B cell (primary cell): ENCODE results near the gene PLS1. TPM values are rescaled to one million over a fixed set of nuclear protein-coding genes. Genes with fewer than 3 reads are reported as not detected.
"Not testable (repeated sequence)": the region's sequence is repeated elsewhere in the genome, so short reads cannot be mapped to it uniquely, and the experiment has no call there.

Experiments
- ATAC-seq: fragments of 200-7000 bp; cut with Tn5 transposase; one replicate; pipeline ENCODE4 v1.10.0; 2021; ENCODE audit warnings: low read depth, mild to moderate bottlenecking, moderate number of reproducible peaks, moderate library complexity
- CTCF ChIA-PET: fragments of 350-600 bp; sonication (Branson Sonifier 250); formaldehyde crosslinking; loops from one replicate; lab custom pipeline; 2021; ENCODE audit warnings: antibody characterized with exemption, inconsistent platforms; lab: Charles Lee
- POLR2A ChIA-PET: fragments of 350-600 bp; sonication (Branson Sonifier 250); formaldehyde crosslinking; loops from one replicate; lab custom pipeline; 2021; ENCODE audit warnings: antibody characterized with exemption; lab: Charles Lee
- DNase-seq: peaks from one replicate; pipeline ENCODE4 v3.0.0; 2013
- H2AFZ ChIP-seq: 2 replicates; pipeline ENCODE4 v1.6.1; 2012; ENCODE audit warnings: mild to moderate bottlenecking, low read depth, low read length; ENCODE audit not compliant: insufficient read depth, poor library complexity, severe bottlenecking
- H3K27ac ChIP-seq, 2 donors: 1 replicate in 1 of 2; 2 replicates in 1 of 2; pipeline ENCODE4 v1.5.1; 2012 to 2013; ENCODE audit warnings: low read length in 2 of 2, mild to moderate bottlenecking in 2 of 2, moderate library complexity in 1 of 2
- H3K27me3 ChIP-seq, 4 experiments: fragments of 200-600 bp in 1 of 4; sonication (generic) in 1 of 4; replicated peaks in 1 of 4; 1 replicate in 2 of 4; 2 replicates in 2 of 4; pipeline versions ENCODE4 v1.6.1 to v1.7.0; 2013 to 2016; ENCODE audit warnings: low read length in 3 of 4, mild to moderate bottlenecking in 2 of 4, mixed read lengths in 1 of 4, moderate library complexity in 1 of 4; ENCODE audit not compliant: insufficient read depth in 4 of 4, control insufficient read depth in 3 of 4; ENCODE audit errors: control extremely low read depth in 1 of 4
- H3K36me3 ChIP-seq, 2 experiments: replicated peaks in 1 of 2; 1 replicate in 1 of 2; 2 replicates in 1 of 2; pipeline versions ENCODE4 v1.6.1 to v1.7.1; 2013; ENCODE audit warnings: low read length in 1 of 2; ENCODE audit not compliant: insufficient read depth in 2 of 2, control insufficient read depth in 1 of 2; ENCODE audit errors: control extremely low read depth in 1 of 2, extremely low read depth in 1 of 2
- H3K4me1 ChIP-seq, 2 donors: fragments of 200-600 bp in 1 of 2; sonication (generic) in 1 of 2; 1 replicate in 1 of 2; 2 replicates in 1 of 2; pipeline versions ENCODE4 v1.5.1 to v1.6.1; 2013 to 2017; ENCODE audit warnings: low read length in 2 of 2; ENCODE audit not compliant: control insufficient read depth in 2 of 2, insufficient read depth in 2 of 2
- H3K4me2 ChIP-seq: replicated peaks from 2 replicates; pipeline ENCODE3; 2012; ENCODE audit warnings: mild to moderate bottlenecking, low read depth, low read length; ENCODE audit not compliant: poor library complexity, severe bottlenecking
- H3K4me3 ChIP-seq, 5 experiments: fragments of 200-600 bp in 1 of 5; sonication (generic) in 1 of 5; 1 replicate in 3 of 5; 2 replicates in 2 of 5; pipeline versions ENCODE4 v1.5.1 to v1.7.0; 2011 to 2016; ENCODE audit warnings: low read length in 4 of 5, mild to moderate bottlenecking in 4 of 5, low read depth in 2 of 5, control low read depth in 1 of 5, moderate library complexity in 1 of 5; ENCODE audit not compliant: insufficient read depth in 1 of 5; ENCODE audit errors: control extremely low read depth in 1 of 5, extremely low read depth in 1 of 5
- H3K79me2 ChIP-seq: fragments of 200-600 bp; sonication (generic); one replicate; pipeline ENCODE4 v1.6.0; 2016; ENCODE audit warnings: low read length; ENCODE audit not compliant: control insufficient read depth, insufficient read depth
- H3K9ac ChIP-seq: fragments of 200-600 bp; sonication (generic); 2 replicates; pipeline ENCODE4 v1.6.1; 2017; ENCODE audit warnings: mild to moderate bottlenecking, low read length, moderate library complexity
- H3K9me3 ChIP-seq, 3 donors: one replicate each; pipeline versions ENCODE4 v1.6.1 to v1.7.1; 2013; ENCODE audit warnings: low read length in 2 of 3; ENCODE audit not compliant: control insufficient read depth in 2 of 3, insufficient read depth in 1 of 3; ENCODE audit errors: control extremely low read depth in 1 of 3
- H4K20me1 ChIP-seq: 2 replicates; pipeline ENCODE4 v1.6.0; 2012; ENCODE audit warnings: mild to moderate bottlenecking, low read length; ENCODE audit not compliant: insufficient read depth, control insufficient read depth, poor library complexity, severe bottlenecking
- H3K27ac Mint-ChIP-seq: one replicate; pipeline ENCODE4 v1.8.0; 2021; ENCODE audit warnings: mixed read lengths
- H3K27me3 Mint-ChIP-seq: one replicate; pipeline ENCODE4 v1.8.0; 2021; ENCODE audit warnings: mixed read lengths
- H3K4me1 Mint-ChIP-seq: one replicate; pipeline ENCODE4 v1.8.0; 2021; ENCODE audit warnings: mixed read lengths
- H3K4me3 Mint-ChIP-seq: one replicate; pipeline ENCODE4 v1.8.0; 2021; ENCODE audit warnings: mixed read lengths
- H3K9me3 Mint-ChIP-seq: one replicate; pipeline ENCODE4 v1.8.0; 2022; ENCODE audit warnings: mixed read lengths; ENCODE audit not compliant: insufficient read depth
- CTCF ChIP-seq: fragments of 200-600 bp; IDR thresholded peaks from one replicate; pipeline ENCODE4 v1.8.0; 2022; ENCODE audit warnings: antibody characterized with exemption, mild to moderate bottlenecking
- EZH2 ChIP-seq: IDR thresholded peaks from 2 replicates; pipeline ENCODE4 v1.6.1; 2012; ENCODE audit warnings: borderline replicate concordance, low read depth, mild to moderate bottlenecking, moderate library complexity, low read length; ENCODE audit not compliant: insufficient read depth, poor library complexity, severe bottlenecking
- WGBS: methylation state at CpG from one replicate; pipeline ENCODE4 v1.1.5; 2013; ENCODE audit warnings: missing lambda C conversion rate; ENCODE audit not compliant: insufficient coverage; 5-methylcytosine and 5-hydroxymethylcytosine counted together
- intact Hi-C: fragments of 100-400 bp; cut with micrococcal nuclease; formaldehyde crosslinking; loops from one replicate; pipeline ENCODE4 v1.10.0; 2022
- polyA plus RNA-seq: library from polyadenylated mRNA; depleted of rRNA; stranded (reverse); fragments of >200 nt; gene quantifications from 2 replicates; pipeline ENCODE4 v1.2.3, GENCODE V29; 2012
- total RNA-seq, 2 donors: library from RNA; stranded (reverse); fragments of 120-200 nt in 1 of 2; gene quantifications; 1 replicate in 1 of 2; 2 replicates in 1 of 2; pipeline versions ENCODE4 v1.2.3 to v1.2.4, GENCODE V29; 2013 to 2022

PLS1 gene
- total and polyA plus RNA-seq, 2 donors (not counting 1 experiment from before 2014, with no cell fraction given): 0.13 to 0.74 TPM

DNA sequence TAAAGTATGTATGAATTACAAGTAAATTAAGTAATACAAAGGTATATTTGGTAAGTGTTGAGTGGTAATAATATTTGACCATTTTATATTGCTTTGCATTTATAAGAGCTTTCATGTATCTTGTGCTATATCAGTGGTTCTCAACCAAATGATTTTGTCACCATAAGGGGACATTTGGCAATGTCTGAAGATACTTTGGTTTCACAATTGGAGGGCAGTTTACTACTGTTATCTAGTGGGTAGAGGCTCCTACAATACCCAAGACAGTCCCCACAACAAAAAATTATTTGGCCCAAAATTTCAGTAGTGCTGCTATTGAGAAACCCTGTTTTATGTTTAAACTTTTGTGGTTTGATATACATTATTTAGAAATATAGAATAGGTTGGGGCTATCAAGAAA, 142.2 kb downstream of the PLS1 start:
- DNase-seq (no peak), ATAC-seq (no peak)
- H3K4me3 Mint-ChIP-seq: no peak overlapping the region
- no peak overlapping the region for H2AFZ ChIP-seq
- H4K20me1 ChIP-seq: no peaks in the 10 kb centered on the region
- peaks cover 2% of the 10 kb centered on the region for H3K27me3 Mint-ChIP-seq
- no peak overlapping the region for H3K27ac Mint-ChIP-seq
- H3K4me1 ChIP-seq: no peaks in the 10 kb centered on the region
- H3K36me3 ChIP-seq: no peaks in the 10 kb centered on the region
- intact Hi-C loops: no loop called here
- ChIA-PET CTCF (no interaction called here), POLR2A (no interaction called here)
- no peak overlapping the region for H3K9ac ChIP-seq
- no peaks in the 10 kb centered on the region for H3K27me3 ChIP-seq
- H3K4me1 Mint-ChIP-seq: no peaks in the 10 kb centered on the region
- H3K27ac ChIP-seq: no peak overlapping the region
- no peak for TF ChIP-seq CTCF
- H3K79me2 ChIP-seq: no peaks in the 10 kb centered on the region
- no peak overlapping the region for H3K4me2 ChIP-seq
- no peak overlapping the region for H3K4me3 ChIP-seq
- no peaks in the 10 kb centered on the region for H3K9me3 ChIP-seq
- H3K9me3 Mint-ChIP-seq: no peaks in the 10 kb centered on the region

DNA sequence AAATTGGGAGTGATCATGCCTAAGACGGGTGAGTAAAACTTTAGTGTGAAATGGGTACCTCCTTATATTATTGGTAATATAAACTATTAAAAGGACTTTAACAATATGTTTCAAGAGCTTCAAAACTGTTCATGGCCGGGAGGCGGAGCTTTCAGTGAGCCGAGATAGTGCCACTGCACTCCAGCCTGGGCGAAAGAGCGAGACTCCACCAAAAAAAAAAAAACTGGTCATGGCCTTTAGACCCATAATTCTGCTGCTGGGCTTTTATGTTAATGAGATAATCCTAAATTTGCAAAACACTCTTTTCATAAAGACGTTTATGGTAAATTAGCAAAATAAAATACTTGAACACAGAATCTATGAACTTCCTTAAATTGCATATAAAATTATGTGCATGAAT, 150.5 kb downstream of the PLS1 start:
- Histone ChIP-seq H3K9ac (no peak overlapping the region), H3K4me3 (no peak overlapping the region), H3K4me1 (no peaks in the 10 kb centered on the region), H3K27me3 (no peaks in the 10 kb centered on the region), H3K36me3 (no peaks in the 10 kb centered on the region), H2AFZ (no peak overlapping the region), H3K4me2 (no peak overlapping the region), H4K20me1 (no peaks in the 10 kb centered on the region), H3K79me2 (no peaks in the 10 kb centered on the region), H3K27ac (no peak overlapping the region), H3K9me3 (no peaks in the 10 kb centered on the region)
- TF ChIP-seq CTCF (no peak), EZH2 (no peak)
- no peak overlapping the region for H3K4me3 Mint-ChIP-seq
- H3K27ac Mint-ChIP-seq: no peak overlapping the region
- H3K9me3 Mint-ChIP-seq: no peaks in the 10 kb centered on the region
- H3K4me1 Mint-ChIP-seq: no peaks in the 10 kb centered on the region
- no peak for DNase-seq
- WGBS: 100% methylated on average over 3 of the region's 7 CpGs
- ChIA-PET CTCF (no interaction called here), POLR2A (no interaction called here)
- intact Hi-C loops: no loop called here
- ATAC-seq: no peak
- peaks cover 2% of the 10 kb centered on the region for H3K27me3 Mint-ChIP-seq

DNA sequence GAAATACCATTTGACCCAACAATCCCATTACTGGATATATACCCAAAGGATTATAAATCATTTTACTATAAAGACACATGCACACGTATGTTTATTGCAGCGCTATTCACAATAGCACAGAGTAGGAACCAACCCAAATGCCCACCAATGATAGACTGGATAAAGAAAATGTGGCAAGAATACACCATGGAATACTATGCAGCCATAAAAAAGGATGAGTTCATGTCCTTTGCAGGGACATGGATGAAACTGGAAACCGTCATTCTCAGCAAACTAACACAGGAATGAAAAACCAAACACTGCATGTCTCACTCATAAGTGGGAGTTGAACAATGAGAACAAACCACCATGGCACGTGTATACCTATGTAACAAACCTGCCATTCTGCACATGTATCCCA, 154.3 kb downstream of the PLS1 start:
- whole genome bisulfite sequencing: 100% methylated on average over 1 of the region's 4 CpGs
- H3K9me3 Mint-ChIP-seq, H3K4me3 ChIP-seq, H3K27me3 ChIP-seq, H3K4me3 Mint-ChIP-seq, H2AFZ ChIP-seq, H3K4me2 ChIP-seq, H3K27me3 Mint-ChIP-seq, intact Hi-C loops, H4K20me1 ChIP-seq, H3K4me1 ChIP-seq, DNase-seq, H3K9me3 ChIP-seq, H3K27ac Mint-ChIP-seq, H3K79me2 ChIP-seq, H3K9ac ChIP-seq, H3K4me1 Mint-ChIP-seq, H3K27ac ChIP-seq, POLR2A ChIA-PET, ATAC-seq, CTCF ChIA-PET, H3K36me3 ChIP-seq: not testable (repeated sequence)
